T-helper 2 cell treated with Interferon-gamma antibody and Interleukin-4, amounts not matched to agents 5 μg/mL and 100 μg/mL, for 36 hours (primary cell): Measurements from ENCODE around the gene CCND2.
A peak's percentile ranks its signal among the peaks of the same experiment; 100 is the strongest.

Experiments used
- DNase-seq: peaks from one replicate; pipeline ENCODE4 v3.0.0; 2021; ENCODE audit warnings: low spot score
- H3K27ac Mint-ChIP-seq: one replicate; pipeline ENCODE4 v1.8.0; 2021; ENCODE audit warnings: mild to moderate bottlenecking, mixed read lengths
- H3K27me3 Mint-ChIP-seq: one replicate; pipeline ENCODE4 v1.8.0; 2021; ENCODE audit warnings: low read depth, mixed read lengths
- H3K36me3 Mint-ChIP-seq: one replicate; pipeline ENCODE4 v1.8.0; 2021; ENCODE audit warnings: low read depth, mixed read lengths
- H3K4me1 Mint-ChIP-seq: one replicate; pipeline ENCODE4 v1.8.0; 2021; ENCODE audit warnings: low read depth, mixed read lengths
- H3K4me3 Mint-ChIP-seq: one replicate; pipeline ENCODE4 v1.8.0; 2022; ENCODE audit warnings: mild to moderate bottlenecking, moderate library complexity, mixed read lengths
- H3K9me3 Mint-ChIP-seq: one replicate; pipeline ENCODE4 v1.8.0; 2021; ENCODE audit warnings: mixed read lengths

Gene CCND2

GRCh38 chr12:4244868-4245267, 28.7 kb upstream of the CCND2 start:
- Mint-ChIP-seq H3K9me3 (peaks cover under 1% of the 10 kb centered on the region), H3K27me3 (peaks cover 9% of the 10 kb centered on the region), H3K4me3 (no peak overlapping the region), H3K27ac (no peak overlapping the region), H3K4me1 (peaks cover 15% of the 10 kb centered on the region), H3K36me3 (no peaks in the 10 kb centered on the region)
- no peak for DNase-seq

GRCh38 chr12:4245446-4245845, 28.1 kb upstream of the CCND2 start:
- Mint-ChIP-seq H3K4me3 (no peak overlapping the region), H3K27ac (no peak overlapping the region), H3K9me3 (no peaks in the 10 kb centered on the region), H3K4me1 (peaks cover 15% of the 10 kb centered on the region), H3K27me3 (peaks cover 9% of the 10 kb centered on the region), H3K36me3 (no peaks in the 10 kb centered on the region)
- DNase-seq, result no peak

GRCh38 chr12:4246116-4246515, 27.4 kb upstream of the CCND2 start:
- H3K36me3 Mint-ChIP-seq, result no peaks in the 10 kb centered on the region
- H3K27ac Mint-ChIP-seq, result no peak overlapping the region
- H3K27me3 Mint-ChIP-seq, result peaks cover 8% of the 10 kb centered on the region
- H3K4me3 Mint-ChIP-seq, result no peak overlapping the region
- peaks cover 16% of the 10 kb centered on the region for H3K4me1 Mint-ChIP-seq
- DNase-seq, result no peak
- no peaks in the 10 kb centered on the region for H3K9me3 Mint-ChIP-seq

GRCh38 chr12:4250691-4251090, 22.9 kb upstream of the CCND2 start:
- no peak overlapping the region for H3K27ac Mint-ChIP-seq

GRCh38 chr12:4251216-4251891, 22.2 kb upstream of the CCND2 start:
- Mint-ChIP-seq H3K27me3 (no peaks in the 10 kb centered on the region), H3K27ac (no peak overlapping the region), H3K36me3 (no peaks in the 10 kb centered on the region), H3K4me3 (peak overlapping the region; percentile 4), H3K9me3 (no peaks in the 10 kb centered on the region), H3K4me1 (peaks cover 9% of the 10 kb centered on the region)
- no peak for DNase-seq

More at GRCh38 chr12:4250691-4251090, 22.9 kb upstream of the CCND2 start:
- DNase-seq, result no peak
- Mint-ChIP-seq H3K27me3 (no peaks in the 10 kb centered on the region), H3K4me3 (no peak overlapping the region), H3K4me1 (peaks cover 9% of the 10 kb centered on the region), H3K9me3 (no peaks in the 10 kb centered on the region), H3K36me3 (no peaks in the 10 kb centered on the region)

GRCh38 chr12:4251967-4252366, 21.6 kb upstream of the CCND2 start:
- no peaks in the 10 kb centered on the region for H3K9me3 Mint-ChIP-seq
- no peak overlapping the region for H3K4me3 Mint-ChIP-seq
- no peaks in the 10 kb centered on the region for H3K27me3 Mint-ChIP-seq

GRCh38 chr12:4252601-4253000, 21.0 kb upstream of the CCND2 start:
- peaks cover 17% of the 10 kb centered on the region for H3K4me1 Mint-ChIP-seq
- DNase-seq, result no peak
- H3K27me3 Mint-ChIP-seq, result no peaks in the 10 kb centered on the region
- H3K4me3 Mint-ChIP-seq, result no peak overlapping the region
- no peak overlapping the region for H3K27ac Mint-ChIP-seq
- H3K36me3 Mint-ChIP-seq, result no peaks in the 10 kb centered on the region
- H3K9me3 Mint-ChIP-seq, result no peaks in the 10 kb centered on the region

More at GRCh38 chr12:4251967-4252366, 21.6 kb upstream of the CCND2 start:
- no peak for DNase-seq
- Mint-ChIP-seq H3K36me3 (no peaks in the 10 kb centered on the region), H3K27ac (no peak overlapping the region), H3K4me1 (peaks cover 13% of the 10 kb centered on the region)

- peaks cover 12% of the 10 kb centered on the region for H3K9me3 Mint-ChIP-seq
- H3K36me3 Mint-ChIP-seq, result no peaks in the 10 kb centered on the region
- no peak for DNase-seq
- H3K27ac Mint-ChIP-seq, result no peak overlapping the region
- H3K4me3 Mint-ChIP-seq, result no peak overlapping the region
- peaks cover 3% of the 10 kb centered on the region for H3K27me3 Mint-ChIP-seq
- peaks cover 9% of the 10 kb centered on the region for H3K4me1 Mint-ChIP-seq
Measured at GRCh38 chr12:4256043-4256826, 17.3 kb upstream of the CCND2 start.

- H3K27me3 Mint-ChIP-seq, result peaks cover 6% of the 10 kb centered on the region
- H3K27ac Mint-ChIP-seq, result no peak overlapping the region
- DNase-seq, result no peak
- no peak overlapping the region for H3K4me3 Mint-ChIP-seq
- peaks cover 8% of the 10 kb centered on the region for H3K4me1 Mint-ChIP-seq
- peaks cover 12% of the 10 kb centered on the region for H3K9me3 Mint-ChIP-seq
- no peaks in the 10 kb centered on the region for H3K36me3 Mint-ChIP-seq
Measured at GRCh38 chr12:4257442-4257841, 16.1 kb upstream of the CCND2 start.

GRCh38 chr12:4259099-4259498, 14.5 kb upstream of the CCND2 start:
- Mint-ChIP-seq H3K4me3 (no peak overlapping the region), H3K27ac (no peak overlapping the region), H3K27me3 (peaks cover 6% of the 10 kb centered on the region), H3K9me3 (peaks cover 12% of the 10 kb centered on the region), H3K4me1 (peaks cover 8% of the 10 kb centered on the region), H3K36me3 (no peaks in the 10 kb centered on the region)
- DNase-seq, result no peak

GRCh38 chr12:4261655-4262054, 11.9 kb upstream of the CCND2 start:
- Mint-ChIP-seq H3K27ac (no peak overlapping the region), H3K36me3 (no peaks in the 10 kb centered on the region), H3K9me3 (peaks cover 12% of the 10 kb centered on the region), H3K4me3 (no peak overlapping the region), H3K4me1 (peaks cover 7% of the 10 kb centered on the region), H3K27me3 (peaks cover 15% of the 10 kb centered on the region)
- DNase-seq, result no peak

GRCh38 chr12:4265280-4265679, 8.3 kb upstream of the CCND2 start:
- Mint-ChIP-seq H3K27ac (no peak overlapping the region), H3K9me3 (no peaks in the 10 kb centered on the region), H3K36me3 (no peaks in the 10 kb centered on the region), H3K27me3 (peaks cover 28% of the 10 kb centered on the region), H3K4me1 (peaks cover 16% of the 10 kb centered on the region), H3K4me3 (no peak overlapping the region)
- no peak for DNase-seq

GRCh38 chr12:4266990-4267389, 6.6 kb upstream of the CCND2 start:
- no peak for DNase-seq
- H3K36me3 Mint-ChIP-seq, result peaks cover 1% of the 10 kb centered on the region
- peaks cover 19% of the 10 kb centered on the region for H3K4me1 Mint-ChIP-seq
- H3K9me3 Mint-ChIP-seq, result no peaks in the 10 kb centered on the region
- H3K4me3 Mint-ChIP-seq, result no peak overlapping the region
- peaks cover 25% of the 10 kb centered on the region for H3K27me3 Mint-ChIP-seq
- H3K27ac Mint-ChIP-seq, result no peak overlapping the region

- no peak for DNase-seq
- H3K4me1 Mint-ChIP-seq, result peaks cover 21% of the 10 kb centered on the region
- no peak overlapping the region for H3K27ac Mint-ChIP-seq
- no peak overlapping the region for H3K4me3 Mint-ChIP-seq
- H3K36me3 Mint-ChIP-seq, result peaks cover 1% of the 10 kb centered on the region
- H3K27me3 Mint-ChIP-seq, result peaks cover 25% of the 10 kb centered on the region
- no peaks in the 10 kb centered on the region for H3K9me3 Mint-ChIP-seq
Measured at GRCh38 chr12:4267704-4268328, 5.7 kb upstream of the CCND2 start.
